K562 (cell line): ENCODE results near the gene ZNF350. TPM values are rescaled to one million over a fixed set of nuclear protein-coding genes. Genes with fewer than 3 reads are reported as not detected.

Source experiments
- COPS2 ChIP-seq: fragments of 450-650 bp; conservative IDR thresholded peaks from 2 replicates; pipeline ENCODE4 v1.6.1; 2016; ENCODE audit warnings: mild to moderate bottlenecking, moderate library complexity
- FIP1L1 ChIP-seq: fragments of 200-400 bp; formaldehyde crosslinking; IDR thresholded peaks from 2 replicates; pipeline ENCODE4 v1.6.1; 2018; ENCODE audit warnings: mild to moderate bottlenecking, low read depth, low read length; ENCODE audit not compliant: poor library complexity, severe bottlenecking
- MED1 ChIP-seq: sonication (generic); formaldehyde crosslinking; IDR thresholded peaks from 2 replicates; pipeline ENCODE4 v1.8.1; 2023; ENCODE audit warnings: missing genetic modification reagents, borderline replicate concordance
- MEIS2 ChIP-seq: fragments of 450-650 bp; IDR thresholded peaks from 2 replicates; pipeline ENCODE4 v1.6.1; 2014; ENCODE audit warnings: mild to moderate bottlenecking; ENCODE audit not compliant: partially characterized antibody
- MYBL2 ChIP-seq, 2 experiments: fragments of 450-650 bp in 1 of 2; sonication (generic) in 1 of 2; formaldehyde crosslinking in 1 of 2; IDR thresholded peaks; 2 replicates each; pipeline versions ENCODE4 v1.6.1 to v1.8.1; 2017 to 2022; ENCODE audit warnings: borderline replicate concordance in 1 of 2, inconsistent platforms in 1 of 2, low read depth in 1 of 2, mild to moderate bottlenecking in 1 of 2, missing genetic modification reagents in 1 of 2, moderate library complexity in 1 of 2
- NR4A1 ChIP-seq, 2 experiments: fragments of 250-450 bp in 1 of 2; fragments of 450-650 bp in 1 of 2; sonication (Bioruptor Pico) in 1 of 2; IDR thresholded peaks; 2 replicates each; pipeline versions ENCODE4 v1.4.0 to v1.6.1; 2016 to 2020; ENCODE audit warnings: mild to moderate bottlenecking in 2 of 2, missing compliant biosample characterization in 1 of 2, missing genetic modification characterization in 1 of 2, moderate library complexity in 1 of 2
- POU5F1 ChIP-seq: fragments of 150-350 bp; IDR thresholded peaks from 2 replicates; pipeline ENCODE4 v1.6.1; 2014; ENCODE audit warnings: borderline replicate concordance, low read length, low read depth, mild to moderate bottlenecking; ENCODE audit not compliant: partially characterized antibody
- SMARCA5 ChIP-seq: fragments of 450-650 bp; IDR thresholded peaks from 2 replicates; pipeline ENCODE4 v1.6.1; 2016
- STAT5A ChIP-seq: IDR thresholded peaks from 2 replicates; pipeline ENCODE4 v1.6.1; 2012; ENCODE audit warnings: low read length, inconsistent platforms, borderline replicate concordance
- TAL1 ChIP-seq: fragments of 450-650 bp; IDR thresholded peaks from 2 replicates; pipeline ENCODE4 v1.6.1; 2016; ENCODE audit warnings: mild to moderate bottlenecking
- ZKSCAN8 ChIP-seq: fragments of 200-800 bp; sonication (Bioruptor generic); IDR thresholded peaks from 2 replicates; pipeline ENCODE4 v1.6.1; 2016; ENCODE audit warnings: missing genetic modification characterization, missing compliant biosample characterization
- ZNF436 ChIP-seq: fragments of 250-450, 450-650 bp; sonication (Bioruptor Pico); formaldehyde crosslinking; IDR thresholded peaks from 2 replicates; pipeline ENCODE4 v1.7.0; 2020; ENCODE audit warnings: mild to moderate bottlenecking
- ZNF583 ChIP-seq: fragments of 250-450 bp; sonication (Bioruptor Pico); IDR thresholded peaks from 2 replicates; pipeline ENCODE4 v1.4.0; 2020
- polyA plus RNA-seq, 8 experiments: library from polyadenylated mRNA; depleted of rRNA in 4 of 8; stranded (reverse) in 5 of 8; unstranded in 3 of 8; fragments of >200 nt; fragmentation: Nextera tagmentation in 2 of 8; fragmentation: Illumina TruSeq in 1 of 8; extraction: Ambion mirVana in 2 of 8; extraction: Trizol in 1 of 8; gene quantifications; 2 replicates each; pipeline versions ENCODE4 v1.2.1 to v1.2.3, GENCODE V29; 2011 to 2014; ENCODE audit warnings: inconsistent platforms in 1 of 8, missing spikeins in 1 of 8
- total RNA-seq, 7 experiments: library from RNA; depleted of rRNA in 6 of 7; stranded (reverse); fragments of >200 nt in 6 of 7; fragmentation: Illumina TruSeq in 2 of 7; extraction: Trizol in 2 of 7; gene quantifications; 2 replicates each; pipeline versions ENCODE4 v1.2.1 to v1.2.3, GENCODE V29; 2011 to 2021; ENCODE audit warnings: low replicate concordance in 1 of 7
- TF ChIP-seq, protein P1 (sequence below): fragments of 250-450 bp; sonication (Bioruptor Pico); IDR thresholded peaks from 2 replicates; pipeline ENCODE4 v1.9.0; 2021; ENCODE audit warnings: mild to moderate bottlenecking, inconsistent platforms
- TF ChIP-seq, protein P2 (sequence below), 2 experiments: fragments of 200-800 bp in 1 of 2; sonication (Bioruptor generic) in 1 of 2; sonication (generic) in 1 of 2; formaldehyde crosslinking in 1 of 2; IDR thresholded peaks in 1 of 2; conservative IDR thresholded peaks in 1 of 2; 2 replicates each; pipeline versions ENCODE4 v1.5.0 to v1.6.1; 2016 to 2020; ENCODE audit warnings: missing compliant biosample characterization in 1 of 2, missing genetic modification characterization in 1 of 2, missing genetic modification reagents in 1 of 2
- TF ChIP-seq, protein P3 (sequence below): fragments of 250-450 bp; sonication (Bioruptor Pico); IDR thresholded peaks from 2 replicates; pipeline ENCODE4 v1.5.0; 2020; ENCODE audit warnings: mild to moderate bottlenecking
- TF ChIP-seq, protein P4 (sequence below): fragments of 250-450 bp; sonication (Bioruptor Pico); IDR thresholded peaks from 2 replicates; pipeline ENCODE4 v1.8.0; 2022; ENCODE audit warnings: inconsistent platforms
- TF ChIP-seq, protein P5 (sequence below): sonication (generic); formaldehyde crosslinking; IDR thresholded peaks from 2 replicates; pipeline ENCODE4 v1.8.1; 2022; ENCODE audit warnings: missing genetic modification reagents

Gene ZNF350
- total and polyA plus RNA-seq, 9 of the 15 experiments (the other 6 are each of a cell fraction or from before 2014, with no cell fraction given) = 1.7 to 4.8 (median 2.9) TPM

DNA sequence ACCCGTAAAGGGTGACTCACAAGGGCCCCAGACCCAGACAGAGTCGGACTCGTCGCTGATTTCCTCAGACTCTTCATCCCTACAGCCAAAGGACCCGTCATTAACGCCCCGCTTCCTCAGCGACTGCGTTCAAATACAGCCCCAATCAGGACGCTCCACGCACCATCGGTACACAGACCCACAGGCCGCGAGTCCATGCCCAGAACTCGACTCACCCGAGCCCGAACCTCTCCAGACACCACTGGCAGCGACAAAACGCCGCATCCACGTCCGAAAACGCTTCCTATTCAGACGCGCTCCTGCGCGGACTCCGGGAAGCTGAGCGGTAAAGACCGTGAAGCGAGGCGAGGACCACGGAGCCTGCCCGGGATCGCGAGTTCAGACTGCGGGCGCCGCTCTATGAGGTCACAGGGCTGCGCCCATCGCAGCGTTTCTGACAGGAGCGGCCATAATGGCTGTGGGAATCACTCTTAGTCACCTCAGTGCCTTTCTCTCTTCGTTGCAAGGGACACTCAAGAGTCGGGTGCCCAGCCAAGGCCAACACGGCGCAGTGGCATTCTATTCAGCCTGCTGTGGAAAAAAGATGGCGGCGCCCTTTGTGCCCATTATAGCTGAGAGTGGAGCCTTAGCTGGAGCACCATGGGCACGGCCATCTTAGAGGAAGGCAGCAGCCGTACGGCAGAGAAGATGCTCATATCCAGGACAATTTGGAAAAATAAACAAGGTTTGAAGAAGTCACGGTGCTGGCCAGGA is 41.6 kb upstream of the ZNF350 start, which contains the start of gene ZNF614 (continued):
- TF ChIP-seq, protein P1, sequence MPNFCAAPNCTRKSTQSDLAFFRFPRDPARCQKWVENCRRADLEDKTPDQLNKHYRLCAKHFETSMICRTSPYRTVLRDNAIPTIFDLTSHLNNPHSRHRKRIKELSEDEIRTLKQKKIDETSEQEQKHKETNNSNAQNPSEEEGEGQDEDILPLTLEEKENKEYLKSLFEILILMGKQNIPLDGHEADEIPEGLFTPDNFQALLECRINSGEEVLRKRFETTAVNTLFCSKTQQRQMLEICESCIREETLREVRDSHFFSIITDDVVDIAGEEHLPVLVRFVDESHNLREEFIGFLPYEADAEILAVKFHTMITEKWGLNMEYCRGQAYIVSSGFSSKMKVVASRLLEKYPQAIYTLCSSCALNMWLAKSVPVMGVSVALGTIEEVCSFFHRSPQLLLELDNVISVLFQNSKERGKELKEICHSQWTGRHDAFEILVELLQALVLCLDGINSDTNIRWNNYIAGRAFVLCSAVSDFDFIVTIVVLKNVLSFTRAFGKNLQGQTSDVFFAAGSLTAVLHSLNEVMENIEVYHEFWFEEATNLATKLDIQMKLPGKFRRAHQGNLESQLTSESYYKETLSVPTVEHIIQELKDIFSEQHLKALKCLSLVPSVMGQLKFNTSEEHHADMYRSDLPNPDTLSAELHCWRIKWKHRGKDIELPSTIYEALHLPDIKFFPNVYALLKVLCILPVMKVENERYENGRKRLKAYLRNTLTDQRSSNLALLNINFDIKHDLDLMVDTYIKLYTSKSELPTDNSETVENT (CRISPR knock-in tag) = no peak
- TF ChIP-seq NR4A1 (CRISPR knock-in tag; IDR thresholded peaks at IDR 0.05) = no peak
- TF ChIP-seq NR4A1 (tag; IDR thresholded peaks at IDR 0.05) = peak; percentile 68; the same call in 1 of the 2 replicates
- TF ChIP-seq STAT5A = no peak
- TF ChIP-seq SMARCA5 = no peak
- no peak for TF ChIP-seq POU5F1
- peak; percentile 76 for TF ChIP-seq MYBL2 (IDR thresholded peaks at IDR 0.05; ENCODE audit: low read depth)
- TF ChIP-seq MYBL2 (CRISPR knock-in tag; IDR thresholded peaks at IDR 0.05; ENCODE audit: borderline replicate concordance) = no peak
- peak; percentile 50 for TF ChIP-seq MEIS2
- no peak for TF ChIP-seq COPS2
- no peak for TF ChIP-seq MED1 (CRISPR knock-in tag)
- TF ChIP-seq, protein P2, sequence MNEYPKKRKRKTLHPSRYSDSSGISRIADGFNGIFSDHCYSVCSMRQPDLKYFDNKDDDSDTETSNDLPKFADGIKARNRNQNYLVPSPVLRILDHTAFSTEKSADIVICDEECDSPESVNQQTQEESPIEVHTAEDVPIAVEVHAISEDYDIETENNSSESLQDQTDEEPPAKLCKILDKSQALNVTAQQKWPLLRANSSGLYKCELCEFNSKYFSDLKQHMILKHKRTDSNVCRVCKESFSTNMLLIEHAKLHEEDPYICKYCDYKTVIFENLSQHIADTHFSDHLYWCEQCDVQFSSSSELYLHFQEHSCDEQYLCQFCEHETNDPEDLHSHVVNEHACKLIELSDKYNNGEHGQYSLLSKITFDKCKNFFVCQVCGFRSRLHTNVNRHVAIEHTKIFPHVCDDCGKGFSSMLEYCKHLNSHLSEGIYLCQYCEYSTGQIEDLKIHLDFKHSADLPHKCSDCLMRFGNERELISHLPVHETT (CRISPR knock-in tag; conservative IDR thresholded peaks at IDR 0.05 in 1 of 2, IDR thresholded peaks at IDR 0.05 in 1 of 2) = peak in 1 of 2 experiments; percentile 87; a peak in 2 of 4 replicates
- TF ChIP-seq, protein P3, sequence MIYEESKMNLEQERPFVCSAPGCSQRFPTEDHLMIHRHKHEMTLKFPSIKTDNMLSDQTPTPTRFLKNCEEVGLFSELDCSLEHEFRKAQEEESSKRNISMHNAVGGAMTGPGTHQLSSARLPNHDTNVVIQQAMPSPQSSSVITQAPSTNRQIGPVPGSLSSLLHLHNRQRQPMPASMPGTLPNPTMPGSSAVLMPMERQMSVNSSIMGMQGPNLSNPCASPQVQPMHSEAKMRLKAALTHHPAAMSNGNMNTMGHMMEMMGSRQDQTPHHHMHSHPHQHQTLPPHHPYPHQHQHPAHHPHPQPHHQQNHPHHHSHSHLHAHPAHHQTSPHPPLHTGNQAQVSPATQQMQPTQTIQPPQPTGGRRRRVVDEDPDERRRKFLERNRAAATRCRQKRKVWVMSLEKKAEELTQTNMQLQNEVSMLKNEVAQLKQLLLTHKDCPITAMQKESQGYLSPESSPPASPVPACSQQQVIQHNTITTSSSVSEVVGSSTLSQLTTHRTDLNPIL = no peak
- TF ChIP-seq ZNF436 = no peak
- TF ChIP-seq FIP1L1 = no peak
- TF ChIP-seq, protein P4, sequence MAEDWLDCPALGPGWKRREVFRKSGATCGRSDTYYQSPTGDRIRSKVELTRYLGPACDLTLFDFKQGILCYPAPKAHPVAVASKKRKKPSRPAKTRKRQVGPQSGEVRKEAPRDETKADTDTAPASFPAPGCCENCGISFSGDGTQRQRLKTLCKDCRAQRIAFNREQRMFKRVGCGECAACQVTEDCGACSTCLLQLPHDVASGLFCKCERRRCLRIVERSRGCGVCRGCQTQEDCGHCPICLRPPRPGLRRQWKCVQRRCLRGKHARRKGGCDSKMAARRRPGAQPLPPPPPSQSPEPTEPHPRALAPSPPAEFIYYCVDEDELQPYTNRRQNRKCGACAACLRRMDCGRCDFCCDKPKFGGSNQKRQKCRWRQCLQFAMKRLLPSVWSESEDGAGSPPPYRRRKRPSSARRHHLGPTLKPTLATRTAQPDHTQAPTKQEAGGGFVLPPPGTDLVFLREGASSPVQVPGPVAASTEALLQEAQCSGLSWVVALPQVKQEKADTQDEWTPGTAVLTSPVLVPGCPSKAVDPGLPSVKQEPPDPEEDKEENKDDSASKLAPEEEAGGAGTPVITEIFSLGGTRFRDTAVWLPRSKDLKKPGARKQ (CRISPR knock-in tag) = no peak
- TF ChIP-seq, protein P5, sequence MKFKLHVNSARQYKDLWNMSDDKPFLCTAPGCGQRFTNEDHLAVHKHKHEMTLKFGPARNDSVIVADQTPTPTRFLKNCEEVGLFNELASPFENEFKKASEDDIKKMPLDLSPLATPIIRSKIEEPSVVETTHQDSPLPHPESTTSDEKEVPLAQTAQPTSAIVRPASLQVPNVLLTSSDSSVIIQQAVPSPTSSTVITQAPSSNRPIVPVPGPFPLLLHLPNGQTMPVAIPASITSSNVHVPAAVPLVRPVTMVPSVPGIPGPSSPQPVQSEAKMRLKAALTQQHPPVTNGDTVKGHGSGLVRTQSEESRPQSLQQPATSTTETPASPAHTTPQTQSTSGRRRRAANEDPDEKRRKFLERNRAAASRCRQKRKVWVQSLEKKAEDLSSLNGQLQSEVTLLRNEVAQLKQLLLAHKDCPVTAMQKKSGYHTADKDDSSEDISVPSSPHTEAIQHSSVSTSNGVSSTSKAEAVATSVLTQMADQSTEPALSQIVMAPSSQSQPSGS (CRISPR knock-in tag) = no peak
- no peak for TF ChIP-seq ZKSCAN8 (CRISPR knock-in tag)
- TF ChIP-seq TAL1 = no peak
- TF ChIP-seq ZNF583 (CRISPR knock-in tag) = 0 out of 2 replicates have a peak, but pooled peaks have one; percentile 37
